ENCODE measurements around the gene COL10A1. TPM values are rescaled to one million over a fixed set of nuclear protein-coding genes. Genes with fewer than 3 reads are reported as not detected.

The COL10A1 gene
- total and polyA plus RNA-seq, 2 donors (not counting 3 experiments of a cell fraction or from before 2014, with no cell fraction given), result not detected

GRCh38 chr6:116168148-116168547, 42.2 kb upstream of the COL10A1 start:
- ChIA-PET POLR2A (no interaction called here), CTCF (interaction anchor here (1.9 kb wide), 1 partner anchor 50 kb away, joined by 5 read pairs; no protein-coding TSS in a partner anchor)
- no peaks in the 10 kb centered on the region for H3K79me2 ChIP-seq (ENCODE audit: control insufficient read depth, insufficient read depth, low read length)
- no peak for TF ChIP-seq CTCF (IDR thresholded peaks at IDR 0.05; ENCODE audit: extremely low read depth in 1 of 2, insufficient read depth in 1 of 2, low read depth in 1 of 2, low read length in 2 of 2)
- no peak for TF ChIP-seq MAX (IDR thresholded peaks at IDR 0.05; ENCODE audit: insufficient read depth, insufficient read length)
- no peak for TF ChIP-seq POLR2AphosphoS5 (IDR thresholded peaks at IDR 0.05; ENCODE audit: insufficient read depth, low read depth, low read length)
- TF ChIP-seq EZH2 (IDR thresholded peaks at IDR 0.05; ENCODE audit: borderline replicate concordance, low read depth, low read length, severe bottlenecking), result no peak
- TF ChIP-seq FOS (IDR thresholded peaks at IDR 0.05; ENCODE audit: borderline replicate concordance, insufficient read depth, low read length), result no peak
- TF ChIP-seq MYC (IDR thresholded peaks at IDR 0.05; ENCODE audit: low read depth, low read length), result no peak
- TF ChIP-seq JUN (IDR thresholded peaks at IDR 0.05; ENCODE audit: borderline replicate concordance, insufficient read depth, insufficient read length, low read depth), result no peak
- H3K4me1 ChIP-seq (ENCODE audit: control insufficient read depth, extremely low read depth, insufficient read depth, low read length), result no peaks in the 10 kb centered on the region
- dilution Hi-C loops (cut with MboI; ENCODE audit: extremely low pct_ligation_motif_present, low sequenced_read_pairs), result no loop called here
- H3K4me2 ChIP-seq (ENCODE audit: insufficient read depth, low read length), result no peak overlapping the region
- no peaks in the 10 kb centered on the region for H3K36me3 ChIP-seq (ENCODE audit: control insufficient read depth in 2 of 2, extremely low read depth in 1 of 2, insufficient read depth in 2 of 2, low read length in 2 of 2)
- no peak for FAIRE-seq
- no TSS peak for BruUV-seq (replicated peaks)
- H3K27me3 ChIP-seq (ENCODE audit: control insufficient read depth in 2 of 2, insufficient read depth in 2 of 2, low read length in 2 of 2), result no peaks in the 10 kb centered on the region
- intact Hi-C loops (cut with micrococcal nuclease), result no loop called here
- H3K4me3 ChIP-seq (replicated peaks in 1 of 3; ENCODE audit: insufficient read depth in 1 of 3, low read depth in 1 of 3, low read length in 3 of 3), result no peak overlapping the region
- H3K9ac ChIP-seq (replicated peaks; ENCODE audit: extremely low read depth, insufficient read depth, low read length), result no peak overlapping the region
- no peaks in the 10 kb centered on the region for H4K20me1 ChIP-seq (replicated peaks; ENCODE audit: control insufficient read depth, extremely low read depth, insufficient read depth, low read length)
- no peaks in the 10 kb centered on the region for H3K9me1 ChIP-seq (replicated peaks; ENCODE audit: control insufficient read depth, extremely low read depth, insufficient read depth, low read length)
- H3K9me3 ChIP-seq (replicated peaks; ENCODE audit: control insufficient read depth, insufficient read depth, low read length), result no peaks in the 10 kb centered on the region
- no peak overlapping the region for H2AFZ ChIP-seq (ENCODE audit: low read depth, low read length)
- H3K27ac ChIP-seq (ENCODE audit: insufficient read depth, low read depth, low read length), result no peak overlapping the region
- DNase-seq (ENCODE audit: low read depth, low spot score), result no peak

Data from endothelial cell of umbilical vein (primary cell).